HG03095 (cell line): ENCODE measurements around the gene PLK5.

Source experiments
- ATAC-seq: cut with Tn5 transposase; IDR thresholded peaks from one replicate; pipeline ENCODE4 v1.9.1; 2021; ENCODE audit warnings: moderate library complexity; ENCODE audit not compliant: unreplicated experiment

Gene PLK5

DNA sequence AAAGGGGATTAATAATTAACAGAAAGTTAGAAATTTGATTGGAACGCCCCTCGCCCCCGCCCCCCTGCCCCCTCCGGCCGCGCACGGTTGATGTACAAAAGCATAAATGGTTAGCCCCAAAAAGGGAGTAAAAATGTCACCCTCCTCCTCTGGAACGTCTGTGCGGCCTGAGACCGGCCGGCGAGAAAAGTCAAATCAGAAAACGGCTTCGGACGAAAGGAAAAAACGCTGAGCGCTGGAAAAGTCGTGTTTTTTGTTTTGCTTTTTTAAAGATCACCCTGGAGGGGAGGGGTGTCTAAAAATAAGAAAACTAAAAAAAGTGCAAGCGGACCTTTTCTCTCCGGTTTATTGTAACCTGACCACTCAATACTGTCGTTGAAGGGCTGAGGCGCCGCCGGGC is 31.1 kb downstream of the PLK5 start:
- ATAC-seq = no peak

DNA sequence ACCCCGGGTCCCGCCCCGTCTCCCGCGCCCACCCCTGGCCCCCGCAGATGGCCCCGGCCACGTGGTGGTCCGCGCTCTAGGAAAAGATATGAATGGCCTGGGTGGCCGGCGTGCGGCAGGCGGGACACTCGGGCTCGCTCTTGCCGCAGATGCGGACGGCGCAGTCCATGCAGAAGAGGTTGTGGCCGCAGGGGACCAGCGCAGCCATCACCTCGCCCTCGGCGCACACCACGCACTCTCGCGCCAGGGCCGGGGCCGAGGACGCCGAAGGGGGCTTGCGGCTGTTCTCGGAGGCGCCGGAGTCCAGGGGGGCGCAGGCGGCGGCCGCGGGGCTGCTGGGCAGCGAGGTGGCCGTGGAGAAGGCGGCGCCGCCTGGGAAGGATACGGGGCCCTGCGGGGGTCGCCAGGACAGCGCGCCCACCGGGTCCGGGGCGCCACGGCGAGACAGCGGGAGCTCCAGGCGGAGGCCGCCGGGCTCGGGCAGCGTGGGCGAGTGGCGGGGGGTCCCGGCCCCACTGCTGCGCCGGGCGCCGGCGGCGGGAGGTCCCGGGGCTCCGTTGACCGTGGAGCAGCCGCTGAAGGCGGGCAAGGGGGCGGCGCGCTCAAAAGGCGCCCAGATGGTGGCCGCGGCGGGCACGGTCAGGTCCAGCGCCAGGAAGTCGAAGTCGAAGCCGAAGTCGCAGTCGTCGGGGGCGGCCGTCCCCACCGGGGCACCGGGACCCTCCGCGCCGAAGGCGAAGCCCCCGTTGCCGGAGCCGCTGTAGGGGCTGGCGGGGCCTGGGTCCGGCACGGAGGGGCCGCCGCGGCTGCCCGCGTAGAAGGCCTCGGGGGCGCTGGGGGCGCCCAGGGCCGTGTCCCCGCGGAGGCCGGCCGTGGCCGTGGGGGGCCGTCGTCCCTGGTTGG is 31.9 kb downstream of the PLK5 start:
- ATAC-seq = no peak

DNA sequence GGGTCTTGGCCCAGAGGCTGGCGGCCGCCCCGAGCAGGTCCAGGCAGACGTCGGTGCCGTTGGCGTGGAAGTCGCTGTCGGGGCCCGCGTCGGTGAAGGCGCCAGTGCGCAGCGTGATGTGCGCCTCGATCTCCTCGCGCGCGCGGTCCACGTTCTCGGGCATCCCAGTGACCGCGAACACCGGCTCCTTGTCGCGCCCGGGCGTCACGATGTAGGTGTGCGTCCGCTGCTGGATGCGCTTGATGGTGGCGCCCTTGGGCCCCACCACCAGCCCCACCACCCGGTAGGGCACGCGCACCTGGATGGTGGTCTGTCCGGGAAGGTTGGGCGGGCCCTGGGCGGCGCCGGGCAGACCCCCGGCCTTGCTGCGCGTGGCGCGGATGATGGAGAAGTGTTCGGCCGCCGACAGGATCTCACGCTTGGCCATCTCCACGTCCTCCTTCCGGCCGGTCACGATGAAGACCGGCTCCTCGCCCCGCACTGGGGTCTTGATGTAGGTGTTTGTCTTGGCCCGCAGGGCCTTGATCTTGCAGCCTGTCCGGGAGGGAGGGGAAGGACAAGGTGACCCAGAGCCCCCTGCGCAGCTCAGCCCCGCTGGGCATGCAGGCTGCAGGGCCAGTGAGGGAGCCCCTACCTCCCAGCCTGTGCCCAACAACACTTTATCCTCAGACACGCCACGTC is 32.7 kb downstream of the PLK5 start:
- no peak for ATAC-seq

DNA sequence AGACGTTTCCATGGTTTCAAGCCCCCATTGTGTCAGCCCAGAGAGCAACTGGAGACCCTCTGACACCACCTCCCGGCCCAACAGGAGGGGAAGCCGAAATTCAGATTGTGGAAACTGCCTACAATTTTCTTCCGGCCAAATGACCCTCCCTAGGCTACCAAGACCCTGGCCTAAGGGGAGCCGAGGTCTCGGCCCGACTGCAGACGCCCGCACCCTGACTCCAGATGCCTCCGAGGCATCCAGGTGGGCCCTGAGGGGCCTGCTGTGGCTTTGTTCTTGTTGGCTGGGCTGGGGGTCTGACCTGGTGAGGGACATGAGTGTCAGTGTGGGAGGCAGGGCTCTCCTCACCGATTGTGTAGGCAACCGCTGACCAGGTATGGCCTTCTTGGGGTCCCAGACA is 34.7 kb downstream of the PLK5 start:
- no peak for ATAC-seq

DNA sequence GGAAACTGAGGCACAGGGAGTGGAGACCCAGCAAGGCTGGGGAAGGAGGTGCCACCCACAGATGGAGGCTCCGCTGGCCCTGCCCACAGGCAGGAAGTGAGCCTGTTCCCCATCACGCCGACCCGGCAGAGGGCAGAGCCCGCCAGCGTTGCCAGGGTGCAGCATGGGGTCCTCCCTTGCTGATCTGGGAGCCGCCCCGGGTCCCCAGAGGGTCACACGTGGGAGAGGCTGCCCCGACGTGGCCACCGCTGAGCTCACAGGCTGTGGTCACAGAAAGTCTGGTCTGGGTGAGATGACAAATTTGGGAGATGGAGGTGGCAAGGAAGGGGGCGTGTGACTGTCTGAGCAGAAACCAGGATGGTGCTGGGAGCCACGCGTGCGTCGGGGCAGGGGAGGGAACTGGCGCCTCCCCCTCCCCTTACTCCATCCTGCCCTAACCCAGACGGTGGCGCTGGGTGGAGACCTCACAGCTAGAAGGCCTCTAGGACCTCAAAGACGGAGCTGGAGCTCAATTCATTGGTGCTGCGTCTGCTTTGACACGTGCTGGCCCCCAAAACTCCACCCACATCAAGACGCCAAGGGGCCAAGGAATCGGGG is 36.5 kb downstream of the PLK5 start:
- ATAC-seq = no peak

DNA sequence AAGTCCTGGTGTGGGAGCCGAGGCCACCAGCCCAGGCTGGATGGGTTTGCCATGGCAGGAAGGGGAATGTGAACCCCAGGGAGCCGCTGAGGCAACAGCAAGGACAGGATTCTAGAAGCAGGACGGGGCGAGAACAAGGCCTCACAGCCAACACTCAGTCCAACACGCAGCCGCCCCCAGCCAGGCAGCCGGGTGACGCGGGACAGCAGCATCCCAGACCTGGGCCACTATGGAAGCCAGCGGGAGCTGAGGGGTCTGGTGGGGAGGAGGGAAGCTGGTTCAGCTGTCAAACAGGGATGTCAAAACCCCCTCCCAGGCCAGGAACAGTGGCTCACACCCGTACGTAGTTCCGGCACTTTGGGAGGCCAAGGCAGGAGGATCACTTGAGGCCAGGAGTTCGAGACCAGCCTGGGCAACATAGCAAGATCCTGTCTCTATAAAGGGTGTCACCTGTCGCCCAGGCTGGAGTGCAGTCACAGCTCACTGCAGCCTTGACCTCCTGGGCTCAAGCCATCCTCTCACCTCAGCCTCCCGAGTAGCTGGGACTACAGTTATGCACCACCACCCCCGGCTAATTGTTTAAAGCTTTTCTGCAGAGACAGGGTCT is 37.5 kb downstream of the PLK5 start:
- no peak for ATAC-seq

DNA sequence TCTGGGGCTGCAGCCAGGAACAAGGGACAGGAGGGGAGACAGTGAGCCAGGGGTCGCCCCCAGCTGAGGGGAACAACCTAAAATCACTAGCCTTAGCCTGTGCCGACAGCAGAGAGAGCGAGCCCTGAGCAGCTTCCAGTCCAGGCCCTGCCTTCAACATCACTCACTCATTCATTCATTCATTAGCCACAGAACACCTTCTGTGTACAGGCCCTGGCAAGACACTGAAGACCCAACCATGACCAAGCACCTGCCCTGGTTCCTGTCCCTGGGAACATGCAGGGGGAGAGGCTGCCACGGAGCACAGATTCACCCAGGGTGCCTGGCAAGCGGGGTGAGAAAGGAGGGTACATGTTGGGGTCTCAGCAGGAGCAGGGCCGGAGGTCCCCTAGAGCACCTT is 39.4 kb downstream of the PLK5 start:
- ATAC-seq = no peak

DNA sequence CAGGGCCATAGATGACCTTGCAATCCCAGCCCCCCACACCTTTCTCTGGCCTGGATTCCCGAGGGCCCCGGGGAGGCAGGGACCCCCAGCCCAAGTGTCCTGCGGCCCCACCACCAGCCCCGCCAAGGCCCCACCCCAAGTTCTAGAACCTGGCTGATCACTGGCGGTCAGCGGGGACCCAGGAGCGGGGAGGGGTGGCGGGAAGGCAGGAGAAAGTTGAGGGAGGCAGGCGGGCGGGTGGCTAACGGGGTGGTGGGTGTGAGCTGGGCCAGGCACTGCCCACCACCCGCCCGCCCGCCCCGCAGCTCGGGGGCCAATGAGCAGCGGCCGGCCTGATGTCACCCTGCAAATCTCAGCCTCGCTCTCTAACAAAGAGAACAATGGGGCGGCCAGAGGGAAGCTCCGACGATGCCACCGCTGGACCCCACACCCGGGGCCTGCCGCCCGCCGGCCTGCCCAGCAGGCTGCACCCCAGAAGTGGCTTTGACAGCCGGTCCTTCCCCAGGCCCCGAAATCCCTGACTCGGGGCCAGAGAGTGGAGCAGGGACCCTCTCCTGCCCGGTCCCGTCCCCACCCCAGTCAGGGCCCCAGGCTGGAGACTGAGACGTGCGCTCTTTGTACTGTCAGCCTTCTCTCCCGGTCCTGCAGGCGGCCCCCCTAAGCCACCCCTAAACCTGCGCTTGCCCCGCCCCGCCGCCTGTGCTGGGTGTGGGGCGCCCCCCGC is 42.7 kb downstream of the PLK5 start:
- ATAC-seq = no peak

DNA sequence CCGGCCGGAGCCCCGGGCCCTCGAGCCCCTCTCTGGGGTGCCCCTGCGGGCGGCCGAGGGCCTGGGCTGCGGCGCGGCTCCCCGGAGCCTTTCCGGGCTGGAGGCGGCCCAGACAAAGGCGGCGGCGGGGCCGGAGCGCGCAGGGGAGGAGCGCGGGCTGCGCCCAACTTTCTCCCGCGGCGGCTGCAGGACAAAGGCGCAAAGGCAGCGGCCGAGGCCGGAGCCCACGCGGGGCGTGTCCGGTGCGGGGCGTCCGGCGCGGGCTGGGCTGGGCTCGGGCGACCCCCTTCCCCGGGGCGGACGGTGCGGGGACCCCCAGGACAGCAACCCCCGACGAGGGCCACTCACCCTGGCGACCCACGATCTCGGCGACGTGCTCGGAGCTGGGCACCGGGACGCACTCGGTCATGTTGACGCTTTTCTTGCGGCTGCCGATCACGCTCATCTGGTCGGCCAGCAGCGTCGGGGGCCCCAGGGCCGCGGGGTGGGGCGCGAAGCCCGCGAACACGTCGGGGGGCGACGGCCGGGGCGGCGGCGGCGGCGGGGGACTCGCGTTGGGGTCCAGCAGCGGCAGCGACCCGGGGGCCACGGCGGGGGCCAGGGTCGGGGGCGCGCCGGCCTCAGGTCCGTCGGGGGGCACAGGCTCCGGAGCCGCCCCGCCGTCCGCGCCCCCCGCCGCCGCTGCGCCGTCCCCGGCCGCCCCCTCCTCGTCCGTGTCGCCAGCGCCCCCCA is 43.4 kb downstream of the PLK5 start:
- no peak for ATAC-seq

DNA sequence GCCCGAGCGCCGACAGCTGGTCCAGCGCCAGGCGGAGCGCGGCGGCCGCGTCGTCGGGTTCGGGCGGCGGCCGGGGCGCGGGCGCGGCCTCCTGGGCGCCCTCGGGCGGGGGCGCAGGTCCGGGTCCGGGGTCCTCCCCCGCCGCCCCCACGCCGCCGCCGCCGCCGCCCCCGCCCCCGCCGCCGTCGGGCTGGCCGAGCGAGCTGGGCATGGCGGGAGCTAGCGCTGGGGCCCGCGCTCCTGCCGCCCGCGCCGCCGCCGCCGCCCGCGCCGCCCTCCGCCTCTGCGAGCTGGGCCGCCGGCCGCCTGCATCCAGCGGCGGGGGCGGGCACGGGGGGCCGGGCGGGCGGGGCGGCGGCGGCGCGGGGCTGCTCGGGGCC is 44.0 kb downstream of the PLK5 start:
- ATAC-seq = no peak

DNA sequence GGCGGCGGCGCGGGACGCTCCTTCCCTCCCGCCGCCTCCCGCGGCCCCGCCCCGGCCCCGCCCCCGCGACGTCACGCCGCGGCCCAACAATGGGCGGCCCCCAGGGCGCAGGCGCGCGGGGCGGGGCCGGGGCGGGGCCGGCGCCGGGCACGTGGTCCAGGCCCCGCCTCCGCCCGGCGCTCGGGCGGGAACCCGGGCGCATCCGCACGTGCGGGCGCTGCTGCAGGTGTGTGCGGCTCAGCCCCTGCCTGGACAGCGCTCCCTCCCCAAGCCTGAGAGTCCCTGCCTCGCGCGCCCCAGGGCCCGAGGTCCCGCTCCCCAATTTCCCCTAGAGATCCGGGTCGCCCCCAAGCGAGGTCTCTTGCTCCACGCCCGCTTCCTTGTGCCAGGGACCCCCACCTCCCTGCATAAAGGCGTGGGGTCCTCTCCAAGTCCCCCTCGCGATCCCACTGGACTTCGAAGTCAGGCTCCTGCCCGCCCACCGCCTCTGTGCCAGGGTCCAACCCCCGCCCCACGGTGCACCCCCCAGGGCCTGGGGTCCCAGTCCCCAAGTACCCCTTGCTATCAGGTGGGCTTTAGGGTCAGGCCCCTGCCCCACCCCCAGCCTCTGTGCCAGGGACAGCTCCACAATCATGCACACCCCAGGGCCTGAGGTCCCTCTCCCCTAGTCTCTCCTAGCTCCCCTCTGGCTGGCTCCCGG is 44.6 kb downstream of the PLK5 start, which contains the start of gene MEX3D:
TSS of gene MEX3D (minus strand) at position 6 of the 700 bp plus-strand sequence. CDS start 267 bp downstream, outside the sequence.
- no peak for ATAC-seq

DNA sequence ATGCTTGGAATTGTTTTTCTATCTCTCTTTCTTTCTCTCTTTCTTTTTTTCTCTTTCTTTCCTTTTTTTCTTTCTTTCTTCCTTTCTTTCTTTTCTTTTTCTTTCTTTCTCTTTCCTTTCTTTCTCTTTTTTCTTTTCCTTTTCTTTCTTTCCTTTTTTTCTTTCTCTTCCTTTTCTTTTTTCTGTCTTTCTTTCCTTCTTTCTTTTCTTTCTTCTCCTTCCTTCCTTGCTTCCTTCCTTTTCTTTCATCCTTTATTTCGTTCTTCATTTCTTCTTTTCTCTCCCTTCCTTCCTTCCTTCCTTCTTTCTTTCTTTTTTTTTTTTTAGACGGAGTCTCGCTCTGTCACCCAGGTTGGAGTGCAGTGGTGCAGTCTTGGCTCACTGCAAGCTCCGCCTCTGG is 46.1 kb downstream of the PLK5 start:
- ATAC-seq = no peak

DNA sequence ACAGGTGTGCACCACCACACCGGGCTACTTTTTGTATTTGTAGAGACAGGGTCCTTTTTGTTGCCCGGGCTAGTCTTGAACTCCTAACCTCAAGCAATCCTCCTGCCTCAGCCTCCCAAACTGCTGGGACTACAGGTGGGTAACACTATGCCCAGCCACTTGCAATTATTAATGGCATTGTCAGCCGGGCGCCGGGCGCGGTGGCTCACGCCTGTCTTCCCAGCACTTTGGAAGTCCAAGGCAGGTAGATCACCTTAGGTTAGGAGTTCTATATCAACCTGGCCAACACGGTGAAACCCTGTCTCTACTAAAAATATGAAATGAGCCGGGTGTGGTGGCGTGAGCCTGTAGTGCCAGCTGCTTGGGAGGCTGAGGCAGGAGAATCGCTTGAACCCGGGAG is 47.0 kb downstream of the PLK5 start:
- no peak for ATAC-seq

DNA sequence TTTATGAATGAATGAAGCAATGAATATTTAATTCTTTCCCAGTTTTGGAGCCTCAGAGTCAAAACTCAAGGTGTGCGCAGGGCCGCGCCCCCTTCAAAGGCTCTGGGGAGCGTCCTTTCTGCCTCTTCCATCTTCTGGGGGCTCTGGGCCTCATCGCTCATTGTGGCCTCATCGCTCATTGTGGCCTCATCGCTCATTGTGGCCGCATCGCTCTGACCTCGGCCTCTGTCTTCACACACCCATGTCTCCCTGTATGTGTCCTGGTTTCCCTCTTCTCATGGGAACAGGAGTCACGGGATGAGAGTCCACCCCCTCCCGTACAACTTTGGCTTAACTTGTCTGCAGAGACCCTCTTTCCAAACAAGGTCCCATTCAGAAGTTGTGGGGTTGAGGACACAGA is 47.5 kb downstream of the PLK5 start:
- no peak for ATAC-seq

DNA sequence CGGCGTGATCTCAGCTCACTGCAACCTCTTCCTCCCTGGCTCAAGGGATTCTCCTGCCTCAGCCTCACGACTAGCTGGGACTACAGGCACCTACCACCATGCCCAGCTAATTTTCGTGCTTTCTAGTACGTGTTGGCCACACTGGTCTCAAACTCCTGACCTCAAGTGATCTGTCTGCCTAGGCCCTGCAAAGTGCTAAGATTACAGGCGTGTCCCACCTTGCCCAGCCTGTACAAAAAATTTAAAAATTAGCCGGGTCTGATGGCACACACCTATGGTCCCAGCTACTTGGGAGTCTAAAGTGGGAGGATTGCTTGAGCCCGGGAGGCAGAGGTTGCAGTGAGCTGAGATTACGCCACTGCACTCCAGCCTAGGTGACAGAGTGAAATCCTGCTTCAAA is 48.9 kb downstream of the PLK5 start:
- no peak for ATAC-seq

DNA sequence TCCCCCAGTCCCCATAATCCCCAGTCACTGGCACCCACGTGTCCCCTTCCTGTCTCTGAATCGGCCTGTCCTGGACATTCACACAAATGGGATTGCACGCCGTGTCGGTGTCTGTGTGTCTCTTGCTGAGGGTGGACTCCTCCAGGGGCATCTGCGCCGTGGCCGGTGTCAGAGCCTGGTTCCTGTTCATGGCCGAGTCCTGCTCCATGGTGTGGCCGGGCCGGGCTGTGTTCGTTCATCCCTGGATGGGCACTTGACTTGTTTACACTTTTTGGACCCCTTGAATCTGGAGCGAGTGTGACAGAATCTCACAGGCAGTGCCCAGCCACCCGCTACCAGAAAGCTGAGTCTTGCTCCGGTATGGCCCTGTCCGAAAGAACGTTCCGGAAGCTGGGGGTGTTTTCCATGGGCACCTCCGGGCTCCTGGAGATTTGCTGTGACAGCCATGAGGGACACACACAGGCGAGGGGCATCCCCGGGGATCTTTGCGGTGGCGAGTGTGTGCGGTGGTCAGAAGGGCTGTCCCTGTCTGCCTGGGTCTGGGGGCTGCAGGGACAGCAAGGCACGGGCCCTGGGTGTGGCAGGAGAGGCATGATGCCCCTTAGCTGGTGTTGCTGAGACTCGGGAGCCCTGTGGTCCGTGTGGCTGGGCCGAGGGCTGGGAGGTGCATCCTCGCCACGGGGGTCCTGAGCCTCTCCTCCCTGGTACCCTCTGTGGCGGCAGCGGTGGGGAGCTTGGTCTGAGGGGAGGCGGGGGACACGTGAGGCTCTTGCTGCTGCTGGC is 50.7 kb downstream of the PLK5 start:
- no peak for ATAC-seq

DNA sequence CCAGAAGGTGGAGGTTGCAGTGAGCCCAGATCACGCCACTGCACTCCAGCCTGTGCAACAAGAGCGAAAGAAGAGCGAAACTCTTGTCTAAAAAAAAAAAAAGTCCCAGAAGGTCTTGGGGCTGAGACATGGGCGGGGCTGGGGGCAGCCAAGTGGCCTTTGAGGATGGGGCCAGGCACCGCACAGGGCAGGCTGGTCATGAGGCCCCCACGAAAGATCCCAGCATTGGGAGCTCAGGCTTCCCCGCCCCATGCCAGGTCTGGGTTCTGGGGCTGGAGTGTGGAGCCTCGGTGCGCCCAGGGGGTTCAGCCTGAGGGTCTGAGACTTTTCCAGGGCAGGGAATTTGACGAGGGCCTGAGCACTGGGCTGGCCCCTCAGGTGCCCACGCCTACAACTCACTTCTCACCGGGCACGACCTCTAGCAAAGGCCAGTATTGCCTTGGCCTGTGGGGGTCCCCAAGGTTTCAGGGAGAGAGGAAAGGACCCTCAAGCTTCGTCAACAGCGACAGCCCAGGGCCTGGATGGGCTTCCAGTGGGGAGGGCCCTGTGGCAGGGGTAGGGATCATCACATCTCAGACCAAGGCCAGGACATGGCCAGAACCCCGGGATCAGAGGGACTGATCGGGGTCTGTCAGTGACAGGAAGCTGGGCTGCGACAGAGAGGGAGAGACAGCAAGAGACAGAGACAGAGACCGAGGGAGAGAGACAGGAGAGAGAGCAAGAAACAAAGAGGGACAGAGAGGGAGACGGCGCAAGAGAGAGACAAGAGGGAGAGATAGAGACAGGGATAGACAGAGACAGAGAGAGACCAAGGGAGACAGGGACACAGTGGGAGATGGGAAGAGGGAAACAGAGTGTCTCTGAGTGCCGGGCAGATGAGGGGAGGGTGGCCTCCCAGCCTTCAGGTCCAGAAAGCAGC is 51.7 kb downstream of the PLK5 start:
- ATAC-seq = no peak
